ENCODE results near the gene LPCAT3.
"Not testable (repeated sequence)": the region's sequence is repeated elsewhere in the genome, so short reads cannot be mapped to it uniquely, and the experiment has no call there.

The LPCAT3 gene

DNA sequence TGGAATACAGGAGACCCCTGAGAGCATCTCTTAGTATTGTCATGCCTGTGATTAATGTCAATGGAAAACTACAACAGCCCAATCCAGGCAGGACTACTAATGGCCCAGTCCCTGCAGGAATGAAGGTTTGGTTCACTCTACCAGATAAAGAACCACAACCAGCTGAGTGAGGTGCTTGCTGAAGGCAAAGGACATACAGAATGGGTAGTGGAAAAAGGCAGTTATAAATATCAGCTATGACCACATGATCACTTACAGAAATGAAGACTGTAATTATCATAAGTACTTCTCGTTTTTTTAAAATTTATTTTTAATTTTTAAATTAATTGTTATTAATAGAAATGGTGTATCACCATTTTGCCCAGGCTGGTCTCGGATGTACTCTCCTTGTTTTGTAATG, 17.2 kb upstream of the LPCAT3 start:
- DNase-seq = no peak

DNA sequence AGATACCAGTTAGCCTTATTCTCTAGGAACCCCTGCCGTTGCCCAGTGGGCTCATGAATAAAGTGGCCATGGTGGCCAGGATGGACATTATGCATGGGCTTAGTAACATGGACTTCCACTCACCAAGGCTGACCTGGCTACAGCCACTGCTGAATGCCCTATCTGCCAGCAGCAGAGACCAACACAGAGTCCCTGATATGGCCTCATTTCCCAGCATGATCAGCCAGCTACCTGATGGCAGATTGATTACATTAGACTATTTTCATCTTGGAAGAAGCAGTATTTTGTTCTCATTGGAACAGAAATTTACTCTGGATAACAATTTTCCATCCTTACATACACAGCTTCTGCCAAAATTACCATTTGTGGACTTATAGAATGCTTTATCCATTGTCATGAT, 16.2 kb upstream of the LPCAT3 start:
- DNase-seq = no peak

DNA sequence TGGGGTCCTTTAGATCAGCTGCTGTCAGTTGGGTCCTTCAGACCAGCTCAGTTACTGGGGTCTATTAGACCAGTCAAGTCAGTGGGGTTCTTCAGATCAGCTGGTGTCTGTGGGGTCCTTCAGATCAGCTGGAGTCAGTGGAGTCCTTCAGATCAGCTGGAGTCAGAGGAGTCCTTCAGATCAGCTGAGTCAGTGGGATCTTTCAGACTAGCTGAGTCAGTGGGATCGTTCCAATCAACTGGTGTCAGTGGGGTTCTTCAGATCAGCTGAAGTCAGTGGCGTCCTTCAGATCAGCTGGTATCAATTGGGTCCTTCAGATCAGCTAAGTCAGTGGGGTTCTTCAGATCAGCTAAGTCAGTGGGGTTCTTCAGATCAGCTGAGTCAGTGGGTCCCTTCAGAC, 14.7 kb upstream of the LPCAT3 start:
- no peak for DNase-seq

DNA sequence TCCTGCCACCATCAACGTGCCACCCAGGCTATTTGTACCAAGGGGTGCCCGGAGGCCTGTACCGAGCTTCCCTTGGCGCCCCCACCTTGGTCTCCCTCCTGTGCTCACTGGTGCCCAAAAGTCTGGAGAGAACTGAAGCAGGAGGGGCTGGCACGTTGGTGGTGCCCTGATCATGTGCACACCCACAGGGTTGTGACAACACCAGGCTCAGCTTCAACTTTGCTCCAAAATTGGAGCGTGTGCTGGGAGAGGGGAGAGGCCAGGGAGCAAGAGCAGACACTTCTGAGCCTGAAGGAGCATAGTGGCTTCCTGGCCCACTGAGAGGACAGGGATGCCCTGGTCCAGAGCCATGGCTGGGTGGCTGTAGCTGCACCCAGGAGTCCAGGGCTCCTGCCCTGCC, 13.0 kb upstream of the LPCAT3 start:
- no peak for DNase-seq

DNA sequence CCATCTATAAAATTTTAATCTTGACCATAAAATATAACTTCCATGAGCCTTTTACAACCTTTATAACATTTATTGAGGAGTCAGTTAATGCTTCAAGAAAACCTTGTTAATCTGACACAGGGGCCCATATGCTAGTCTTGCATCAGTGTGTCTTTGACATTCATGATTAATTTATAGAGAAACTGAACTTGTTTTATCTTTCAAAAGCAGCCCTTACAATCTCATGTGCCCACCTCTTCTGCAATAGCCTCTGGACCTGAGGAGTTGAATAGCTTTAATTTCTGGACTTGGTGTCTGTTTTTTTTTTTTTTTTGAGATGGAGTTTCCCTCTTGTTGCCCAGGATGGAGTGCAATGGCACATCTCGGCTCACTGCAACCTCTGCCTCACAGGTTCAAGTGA, 8.6 kb upstream of the LPCAT3 start:
- DNase-seq = no peak

DNA sequence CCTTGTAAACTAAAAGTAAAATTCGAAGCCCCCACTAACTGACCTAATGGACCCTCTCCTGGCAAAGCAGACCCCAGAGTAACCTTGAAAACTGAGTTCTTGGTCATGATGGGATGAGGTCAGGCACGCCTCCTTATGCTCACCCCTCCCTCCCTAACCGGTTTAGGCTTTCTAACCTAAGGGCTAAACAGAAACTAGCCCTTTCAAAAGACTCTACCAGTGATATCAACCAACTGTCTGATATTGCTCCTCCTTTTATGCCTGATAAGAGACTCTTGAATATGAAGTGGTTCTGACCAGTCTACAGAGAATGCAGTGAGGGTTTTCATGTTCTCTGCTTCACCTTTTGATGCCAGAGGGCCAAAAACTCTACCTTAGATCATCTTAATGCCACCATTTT, 4.8 kb upstream of the LPCAT3 start:
- DNase-seq = no peak

DNA sequence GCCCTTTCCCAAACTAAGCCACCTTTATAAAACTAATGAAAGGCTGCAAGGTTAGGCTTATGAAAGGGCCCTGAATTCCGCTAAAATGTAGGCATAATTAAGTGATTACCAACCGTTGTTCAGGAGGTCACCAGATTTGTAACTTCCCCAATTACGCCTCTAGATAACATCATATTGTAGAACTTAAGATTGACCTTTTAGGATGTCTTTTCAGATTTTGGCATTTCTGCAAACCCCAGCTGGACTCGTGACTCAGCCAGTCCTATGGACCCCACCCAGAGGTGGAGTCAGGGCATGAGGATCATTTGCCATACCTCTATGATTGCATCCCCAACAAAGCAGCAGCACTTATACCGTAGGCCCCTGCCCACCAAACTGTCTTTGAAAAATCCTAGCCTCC, 3.7 kb upstream of the LPCAT3 start:
- no peak for DNase-seq

DNA sequence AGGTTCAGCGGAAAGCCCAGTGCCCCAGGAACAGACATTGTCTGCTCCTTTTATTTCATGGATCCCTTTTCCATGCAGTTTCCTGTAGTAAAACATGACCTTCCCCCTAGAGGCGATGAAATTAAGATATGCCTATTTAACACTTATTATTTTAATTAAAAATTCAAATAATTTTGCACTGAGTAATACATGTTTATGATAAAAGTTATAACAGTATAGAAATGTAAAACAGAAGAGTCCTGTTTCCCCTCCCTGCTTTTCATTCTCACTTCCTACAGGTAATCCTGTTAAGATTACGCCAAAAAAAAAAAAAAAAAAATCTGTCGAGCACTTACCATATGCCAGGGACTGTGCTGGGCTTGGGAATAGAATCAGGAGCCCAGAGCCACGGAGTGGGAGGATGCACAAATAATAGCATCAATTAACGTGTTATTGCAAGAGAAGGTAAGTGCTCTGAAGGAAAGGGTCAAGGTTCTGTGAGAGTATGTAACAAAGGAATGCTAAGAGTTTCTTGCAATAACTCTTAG, 830 bp upstream of the LPCAT3 start:
- no peak for DNase-seq

DNA sequence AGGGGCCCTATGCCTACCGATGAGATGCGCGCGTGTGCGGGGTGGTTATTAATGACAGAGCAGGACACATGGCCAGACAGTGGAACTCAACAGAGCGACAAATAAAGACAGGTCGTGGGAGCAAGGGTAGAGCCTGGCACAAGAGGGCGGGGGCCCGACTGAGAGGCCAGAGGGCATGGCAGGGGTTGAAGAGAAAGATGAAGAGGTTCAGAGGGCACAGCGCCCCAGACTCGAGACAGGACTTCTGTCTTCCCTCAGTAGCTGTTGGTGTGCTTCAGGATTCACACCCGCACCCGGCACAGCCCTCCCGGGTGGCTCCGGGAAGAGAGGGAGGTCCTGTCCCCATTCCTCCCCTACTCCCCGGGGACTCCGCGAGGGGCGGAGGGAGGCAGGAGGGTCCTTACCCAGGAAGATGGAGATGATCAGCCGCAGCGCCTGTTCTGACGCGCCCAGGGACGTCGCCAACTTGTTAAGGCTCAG, 366 bp downstream of the LPCAT3 start:
- peak in 1 of 2 experiments; percentile 13 for DNase-seq

DNA sequence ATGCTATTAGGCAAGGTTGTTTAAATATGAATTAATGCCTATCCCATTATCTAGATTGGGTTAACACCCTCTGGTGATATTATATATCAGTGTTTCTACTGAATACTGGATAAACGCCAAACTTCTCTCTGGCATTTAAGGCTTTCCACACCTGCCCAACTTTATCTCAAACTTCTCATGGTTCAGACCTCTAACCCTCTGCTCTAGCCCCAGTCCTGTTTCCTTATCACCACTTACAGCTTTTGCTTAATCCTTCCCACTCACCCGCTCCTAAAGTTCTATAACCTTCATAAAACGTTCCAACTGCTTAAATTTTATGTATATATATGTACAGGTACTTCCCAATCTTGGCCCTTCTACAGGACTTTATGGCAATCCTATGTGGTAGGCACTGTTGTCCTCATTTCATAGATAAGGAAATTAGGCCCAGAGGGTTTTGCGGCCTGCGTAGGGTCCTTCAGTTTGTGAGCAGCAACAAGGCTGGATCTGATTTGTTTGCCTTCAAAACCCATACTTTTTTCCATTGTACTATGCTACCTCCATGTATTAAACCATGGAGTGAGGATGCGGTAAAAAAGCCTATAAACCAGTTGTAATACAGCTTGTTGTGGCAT, 1.2 kb downstream of the LPCAT3 start:
- no peak for DNase-seq

DNA sequence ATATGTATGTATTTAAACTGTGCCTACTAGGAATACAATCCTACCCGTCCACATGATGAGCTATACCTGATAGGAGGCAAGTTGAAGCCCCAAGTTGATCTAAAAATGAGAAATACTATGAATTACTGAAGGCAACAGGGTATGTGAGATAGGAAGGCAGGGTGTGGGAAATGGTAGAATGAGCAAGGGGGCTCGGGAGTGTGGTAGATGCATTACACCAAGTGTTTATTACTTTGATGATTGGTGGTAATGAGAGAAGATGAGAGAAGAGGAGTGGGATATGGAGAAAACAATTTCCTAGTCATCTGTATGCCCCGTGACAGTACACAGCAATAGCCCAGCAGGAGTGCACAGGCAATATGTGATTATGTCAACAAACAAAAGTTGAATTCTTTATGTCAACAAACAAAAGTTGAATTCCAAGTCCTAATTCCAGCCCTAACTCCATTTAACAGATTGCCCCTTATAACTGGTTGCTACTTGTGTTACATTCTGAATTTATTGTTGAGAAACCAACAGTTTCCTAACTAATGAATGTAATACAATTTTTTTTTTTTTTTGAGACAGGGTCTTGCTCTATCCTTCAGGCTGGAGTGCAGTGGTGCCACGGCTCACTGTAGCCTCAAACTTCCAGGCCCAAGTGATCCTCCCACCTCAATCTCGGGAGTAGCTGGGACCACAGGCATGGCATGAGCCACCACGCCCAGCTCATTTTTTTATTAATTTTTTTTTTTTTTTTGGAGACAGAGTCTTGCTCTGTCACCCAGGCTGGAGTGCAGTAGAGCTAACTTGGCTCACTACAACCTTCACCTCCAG, 2.5 kb downstream of the LPCAT3 start:
- DNase-seq = no peak

DNA sequence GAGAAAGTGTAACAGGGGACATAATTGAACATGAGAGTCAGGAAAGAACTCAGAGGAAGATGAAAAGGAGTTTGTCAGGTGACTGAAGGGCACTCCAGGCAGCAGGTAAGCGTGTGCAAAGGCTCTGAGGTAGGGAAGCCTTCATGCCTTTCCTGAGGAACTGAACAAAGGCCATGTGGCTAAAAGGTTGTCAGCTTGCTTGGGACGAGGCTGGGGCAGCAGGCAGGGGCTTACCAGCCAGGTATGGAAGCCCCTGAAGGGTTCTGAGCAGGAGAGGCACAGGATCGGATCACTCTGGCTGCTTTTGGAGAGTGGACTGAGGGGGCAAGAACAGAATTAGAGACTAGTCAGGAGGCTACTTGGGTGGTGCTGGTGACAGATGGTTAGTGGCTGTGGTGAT, 5.2 kb downstream of the LPCAT3 start:
- no peak for DNase-seq

DNA sequence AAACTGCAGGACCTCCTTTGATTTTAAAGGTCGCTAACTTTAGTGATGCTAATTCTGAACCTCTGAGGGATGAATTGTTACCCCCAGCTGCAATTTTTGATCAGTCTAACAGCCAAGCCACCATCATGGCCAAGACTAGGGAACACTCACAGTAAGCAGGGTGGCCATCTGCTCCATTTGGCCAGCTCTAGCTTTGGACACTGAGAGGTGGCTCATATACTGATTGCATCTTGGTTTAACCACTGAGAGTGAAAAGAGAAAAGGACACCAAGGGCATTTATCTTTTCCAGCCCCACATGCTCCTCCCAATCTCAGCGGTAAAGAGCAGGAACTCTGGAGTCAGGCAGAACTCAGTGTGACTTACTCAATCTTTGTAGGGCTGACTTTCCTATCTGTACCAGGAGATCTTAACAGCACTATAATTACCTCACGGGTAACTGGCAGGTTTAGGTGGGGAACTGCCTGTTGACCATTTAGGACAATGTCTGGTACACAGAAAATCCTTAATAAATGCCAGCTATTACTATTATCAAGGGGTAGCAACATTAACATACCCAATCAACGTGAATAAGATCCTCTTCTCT, 6.2 kb downstream of the LPCAT3 start:
- no peak for DNase-seq

DNA sequence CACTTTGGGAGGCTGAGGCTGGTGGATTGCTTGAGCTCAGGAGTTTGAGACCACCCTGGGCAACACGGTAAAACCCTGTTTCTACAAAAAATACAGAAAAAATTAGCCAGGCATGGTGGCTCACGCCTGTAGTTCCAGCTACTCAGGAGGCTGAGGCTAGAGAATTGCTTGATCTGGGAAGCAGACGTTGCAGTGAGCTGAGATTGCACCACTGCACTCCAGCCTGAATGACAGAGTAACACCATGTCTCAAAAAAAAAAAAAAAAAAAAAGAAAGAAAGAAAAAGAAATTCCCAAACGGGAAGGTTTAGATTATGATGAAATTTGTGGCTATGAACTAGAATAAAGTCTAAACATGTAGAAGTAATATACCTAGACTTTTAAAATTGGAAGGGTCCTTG, 6.9 kb downstream of the LPCAT3 start:
- DNase-seq = not testable (repeated sequence)

DNA sequence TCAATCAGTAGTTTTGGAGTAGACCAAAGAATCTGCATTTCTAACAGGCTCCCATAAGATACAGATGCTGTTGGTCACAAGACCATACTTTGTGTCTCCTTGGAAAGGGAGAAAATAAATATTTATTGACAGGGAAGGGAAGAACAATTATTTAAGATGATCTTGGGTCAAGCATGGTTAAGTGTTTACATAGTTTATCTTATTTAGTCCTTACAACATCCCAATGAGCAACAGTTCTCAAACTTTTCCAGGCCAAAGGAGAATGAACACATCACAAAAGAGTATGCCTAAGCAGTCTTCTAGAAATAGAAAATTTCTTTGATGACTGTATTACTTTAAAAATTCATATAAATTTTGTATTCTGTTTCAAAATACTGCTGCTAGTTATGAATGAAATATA, 8.8 kb downstream of the LPCAT3 start:
- no peak for DNase-seq

DNA sequence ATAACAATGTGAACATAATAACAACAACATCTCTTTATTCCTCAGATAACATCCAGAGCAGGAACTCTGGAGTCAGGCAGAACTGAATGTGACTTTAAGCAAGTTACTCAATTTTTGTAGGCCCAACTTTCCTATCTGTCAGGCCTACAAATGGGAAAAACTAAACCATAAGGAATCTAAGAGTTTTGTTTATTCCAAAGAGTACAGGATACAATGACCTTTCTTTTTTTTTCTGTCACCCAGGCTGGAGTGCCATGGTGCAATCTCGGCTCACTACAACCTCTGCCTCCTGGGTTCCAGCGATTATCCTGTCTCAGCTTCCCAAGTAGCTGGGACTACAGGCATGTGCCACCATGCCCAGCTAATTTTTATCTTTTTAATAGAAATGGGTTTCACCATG, 9.4 kb downstream of the LPCAT3 start:
- no peak for DNase-seq

DNA sequence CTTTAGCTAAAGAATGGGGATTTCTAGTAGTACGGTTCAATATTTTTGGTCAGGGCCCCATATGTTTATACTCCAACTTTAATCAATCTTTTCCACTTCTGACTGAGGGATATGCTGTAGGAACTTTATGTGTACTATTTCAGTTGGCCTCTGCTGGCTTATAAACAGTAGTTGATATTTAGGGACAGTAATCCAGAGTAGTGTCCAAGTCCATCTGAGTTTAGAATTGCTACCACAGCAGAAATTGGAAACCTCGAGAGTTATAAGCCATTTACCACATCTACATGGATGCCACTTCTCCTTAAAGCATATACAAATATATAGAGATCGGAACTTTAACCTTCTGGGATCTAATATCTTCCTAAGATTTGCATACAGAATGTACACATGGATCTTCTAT, 11.6 kb downstream of the LPCAT3 start:
- no peak for DNase-seq

DNA sequence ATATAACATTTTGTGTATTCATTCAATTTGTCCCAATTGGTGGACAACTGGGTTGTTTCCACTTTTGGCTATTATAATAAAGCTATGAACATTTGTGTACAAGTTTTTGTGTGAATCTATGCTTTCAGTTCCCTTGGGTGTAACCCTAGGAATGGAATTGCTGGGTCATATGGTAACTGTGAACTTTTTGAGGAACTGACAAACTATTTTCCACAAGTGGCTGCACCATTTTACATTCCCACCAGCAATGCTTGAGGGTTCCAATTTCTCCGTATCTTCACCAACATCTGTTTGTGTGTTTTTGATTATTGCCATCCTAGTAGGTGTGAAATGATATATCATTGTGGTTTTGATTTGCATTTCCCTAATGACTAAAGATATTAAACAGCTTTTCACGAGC, 13.0 kb downstream of the LPCAT3 start:
- DNase-seq = no peak

DNA sequence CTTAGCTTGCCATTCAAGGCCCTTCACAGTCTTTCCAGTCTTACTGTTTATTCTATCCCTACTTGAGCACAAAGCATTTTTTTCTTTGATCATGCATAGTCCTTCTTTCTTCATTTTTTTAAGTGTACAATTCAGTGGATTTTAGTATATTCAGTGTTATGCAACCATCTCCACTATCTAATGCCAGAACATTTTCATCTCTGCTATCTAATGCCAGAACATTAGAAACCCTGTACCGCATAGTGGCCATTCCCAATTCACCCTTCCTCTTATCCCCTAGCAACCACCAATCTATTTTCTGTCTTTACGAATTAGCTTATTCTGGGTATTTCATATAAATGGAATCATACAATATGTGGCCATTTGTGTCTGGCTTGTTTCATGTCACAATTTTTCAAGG, 13.4 kb downstream of the LPCAT3 start:
- DNase-seq = no peak

DNA sequence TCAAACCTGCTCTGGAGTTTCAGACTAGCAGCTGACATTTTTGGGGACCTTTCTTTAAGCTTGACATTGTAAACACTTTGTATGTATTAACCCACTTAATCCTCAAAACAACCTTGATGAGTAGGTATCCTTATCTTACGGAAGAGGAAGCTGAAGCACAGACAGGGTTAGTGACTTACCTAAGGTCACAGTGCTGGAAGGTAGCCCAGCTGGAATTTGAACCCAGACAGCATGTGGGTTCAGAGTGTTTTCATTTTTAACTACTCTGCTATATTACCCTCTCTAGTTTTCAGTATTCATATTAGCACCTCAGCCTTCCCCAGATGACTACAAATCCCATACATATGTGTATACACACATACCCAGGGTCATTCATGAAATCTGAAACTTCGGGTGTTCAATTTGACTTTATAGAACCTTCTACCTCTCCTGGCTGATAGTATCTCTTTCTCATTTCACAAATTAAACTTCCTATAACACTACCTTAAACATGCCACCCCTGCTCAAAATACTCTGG, 13.9 kb downstream of the LPCAT3 start:
- DNase-seq = no peak

DNA sequence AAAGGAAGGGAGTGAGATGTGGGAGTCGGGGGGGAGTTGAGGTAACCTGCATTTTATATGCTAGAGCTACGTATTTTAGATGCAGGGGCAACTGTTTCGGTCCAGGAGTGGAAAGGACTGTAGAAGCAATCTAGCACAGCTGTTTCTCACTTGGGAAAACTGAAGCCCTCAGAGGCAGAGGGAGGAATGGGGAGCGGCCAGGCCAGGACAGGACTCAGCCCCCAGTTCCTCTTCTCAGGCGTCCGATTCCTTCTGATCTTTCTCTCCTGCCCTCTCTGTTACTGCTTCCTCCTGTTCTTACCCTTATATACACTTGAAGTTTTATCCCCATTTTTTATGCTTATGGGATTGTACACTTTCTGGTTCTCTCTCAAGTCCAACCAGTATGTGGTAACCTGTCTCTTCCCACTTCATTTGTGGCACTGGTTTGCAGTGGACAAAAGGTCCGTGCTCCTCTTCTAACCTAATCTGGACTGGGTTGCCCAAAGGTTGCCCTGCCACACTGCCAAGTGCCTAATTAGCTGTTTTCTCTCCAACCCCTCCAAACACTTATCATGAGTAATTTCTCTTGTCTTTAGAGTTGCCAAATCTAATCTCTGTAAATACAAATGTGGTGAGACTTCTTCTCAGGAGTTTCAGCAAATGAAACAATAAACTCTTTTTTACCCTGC, 16.2 kb downstream of the LPCAT3 start:
- DNase-seq = no peak

DNA sequence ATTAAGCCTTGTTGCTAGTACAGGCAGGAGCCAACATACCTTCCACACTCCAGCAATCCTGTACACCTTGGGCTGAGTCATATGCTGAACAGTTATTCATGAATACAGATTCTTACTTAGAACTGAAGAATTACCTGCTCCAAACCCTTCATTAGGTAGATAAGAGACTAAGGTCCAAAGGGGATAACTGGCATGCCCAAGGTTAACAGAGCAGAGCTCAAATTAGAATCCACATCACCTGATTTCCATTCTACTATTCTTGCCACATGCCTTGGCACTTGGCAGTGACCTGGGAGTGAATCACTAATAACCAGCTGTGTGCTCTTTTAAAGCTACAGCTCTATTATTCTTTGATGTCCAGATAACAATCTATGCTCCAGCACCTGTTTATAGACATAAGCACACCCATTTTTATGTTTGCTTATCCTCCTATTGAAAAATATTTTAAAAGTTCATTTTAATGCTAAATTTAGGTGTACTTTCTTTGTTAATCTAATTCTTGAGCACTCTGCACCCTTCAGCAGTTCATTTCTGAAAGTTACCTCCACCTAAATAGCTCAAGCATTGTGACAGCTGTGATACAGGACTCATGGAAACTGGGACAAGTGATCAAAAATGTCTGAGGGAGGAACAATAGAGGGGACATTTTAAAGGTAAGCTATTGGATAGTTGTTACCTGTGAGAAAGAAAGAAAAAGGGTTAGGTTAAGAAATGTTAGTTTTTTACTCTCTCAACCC, 19.4 kb downstream of the LPCAT3 start:
- DNase-seq = no peak

DNA sequence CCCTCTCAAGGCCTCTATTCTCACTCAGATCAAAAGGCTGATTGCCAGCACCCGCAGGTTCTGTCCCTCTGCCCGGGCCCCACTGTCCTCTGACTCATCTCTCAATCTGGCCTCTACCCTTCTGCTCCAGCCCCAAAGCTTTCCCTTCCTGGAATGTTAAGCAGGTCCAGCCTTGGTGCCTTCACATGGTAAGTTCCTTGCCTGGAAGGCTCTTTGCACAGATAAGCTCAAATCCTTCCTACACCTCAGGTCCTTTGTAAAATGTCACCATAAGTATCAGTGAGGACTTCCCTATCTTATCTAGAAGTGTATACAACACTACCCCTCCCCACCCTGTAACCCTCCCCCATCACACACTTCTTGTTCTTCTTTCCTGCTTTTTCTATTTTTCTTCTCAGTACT, 22.2 kb downstream of the LPCAT3 start:
- DNase-seq = no peak

All from activated CD4-positive, alpha-beta T cell treated with anti-CD3 and anti-CD28 coated beads, Interleukin-2, amount 50 U/mL, for 4 hours (primary cell).